ENCODE results near the gene ISX.

The ISX gene

GRCh38 chr22:35109616-35110015, 43.7 kb downstream of the ISX start:
- Histone ChIP-seq H3K27me3 (ENCODE audit: insufficient read depth, poor library complexity, severe bottlenecking) (peaks cover under 1% of the 10 kb centered on the region), H3K4me3 (replicated peaks; ENCODE audit: insufficient read depth, low read length) (no peak overlapping the region), H3K27ac (replicated peaks) (no peak overlapping the region)
- no peak for DNase-seq (ENCODE audit: low read depth in 1 of 2, low spot score in 1 of 2)
- TF ChIP-seq, protein P1, sequence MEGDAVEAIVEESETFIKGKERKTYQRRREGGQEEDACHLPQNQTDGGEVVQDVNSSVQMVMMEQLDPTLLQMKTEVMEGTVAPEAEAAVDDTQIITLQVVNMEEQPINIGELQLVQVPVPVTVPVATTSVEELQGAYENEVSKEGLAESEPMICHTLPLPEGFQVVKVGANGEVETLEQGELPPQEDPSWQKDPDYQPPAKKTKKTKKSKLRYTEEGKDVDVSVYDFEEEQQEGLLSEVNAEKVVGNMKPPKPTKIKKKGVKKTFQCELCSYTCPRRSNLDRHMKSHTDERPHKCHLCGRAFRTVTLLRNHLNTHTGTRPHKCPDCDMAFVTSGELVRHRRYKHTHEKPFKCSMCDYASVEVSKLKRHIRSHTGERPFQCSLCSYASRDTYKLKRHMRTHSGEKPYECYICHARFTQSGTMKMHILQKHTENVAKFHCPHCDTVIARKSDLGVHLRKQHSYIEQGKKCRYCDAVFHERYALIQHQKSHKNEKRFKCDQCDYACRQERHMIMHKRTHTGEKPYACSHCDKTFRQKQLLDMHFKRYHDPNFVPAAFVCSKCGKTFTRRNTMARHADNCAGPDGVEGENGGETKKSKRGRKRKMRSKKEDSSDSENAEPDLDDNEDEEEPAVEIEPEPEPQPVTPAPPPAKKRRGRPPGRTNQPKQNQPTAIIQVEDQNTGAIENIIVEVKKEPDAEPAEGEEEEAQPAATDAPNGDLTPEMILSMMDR (IDR thresholded peaks at IDR 0.05; ENCODE audit: insufficient read depth, low read length), result no peak
- TF ChIP-seq GABPA (IDR thresholded peaks at IDR 0.05; ENCODE audit: low read depth) (no peak), POLR2AphosphoS5 (IDR thresholded peaks at IDR 0.05; ENCODE audit: low read depth) (no peak), SPI1 (IDR thresholded peaks at IDR 0.05; ENCODE audit: borderline replicate concordance, low read depth) (no peak)
- TF ChIP-seq, protein P2, sequence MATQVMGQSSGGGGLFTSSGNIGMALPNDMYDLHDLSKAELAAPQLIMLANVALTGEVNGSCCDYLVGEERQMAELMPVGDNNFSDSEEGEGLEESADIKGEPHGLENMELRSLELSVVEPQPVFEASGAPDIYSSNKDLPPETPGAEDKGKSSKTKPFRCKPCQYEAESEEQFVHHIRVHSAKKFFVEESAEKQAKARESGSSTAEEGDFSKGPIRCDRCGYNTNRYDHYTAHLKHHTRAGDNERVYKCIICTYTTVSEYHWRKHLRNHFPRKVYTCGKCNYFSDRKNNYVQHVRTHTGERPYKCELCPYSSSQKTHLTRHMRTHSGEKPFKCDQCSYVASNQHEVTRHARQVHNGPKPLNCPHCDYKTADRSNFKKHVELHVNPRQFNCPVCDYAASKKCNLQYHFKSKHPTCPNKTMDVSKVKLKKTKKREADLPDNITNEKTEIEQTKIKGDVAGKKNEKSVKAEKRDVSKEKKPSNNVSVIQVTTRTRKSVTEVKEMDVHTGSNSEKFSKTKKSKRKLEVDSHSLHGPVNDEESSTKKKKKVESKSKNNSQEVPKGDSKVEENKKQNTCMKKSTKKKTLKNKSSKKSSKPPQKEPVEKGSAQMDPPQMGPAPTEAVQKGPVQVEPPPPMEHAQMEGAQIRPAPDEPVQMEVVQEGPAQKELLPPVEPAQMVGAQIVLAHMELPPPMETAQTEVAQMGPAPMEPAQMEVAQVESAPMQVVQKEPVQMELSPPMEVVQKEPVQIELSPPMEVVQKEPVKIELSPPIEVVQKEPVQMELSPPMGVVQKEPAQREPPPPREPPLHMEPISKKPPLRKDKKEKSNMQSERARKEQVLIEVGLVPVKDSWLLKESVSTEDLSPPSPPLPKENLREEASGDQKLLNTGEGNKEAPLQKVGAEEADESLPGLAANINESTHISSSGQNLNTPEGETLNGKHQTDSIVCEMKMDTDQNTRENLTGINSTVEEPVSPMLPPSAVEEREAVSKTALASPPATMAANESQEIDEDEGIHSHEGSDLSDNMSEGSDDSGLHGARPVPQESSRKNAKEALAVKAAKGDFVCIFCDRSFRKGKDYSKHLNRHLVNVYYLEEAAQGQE (IDR thresholded peaks at IDR 0.05; ENCODE audit: insufficient replicate concordance, low read depth), result no peak

DNA sequence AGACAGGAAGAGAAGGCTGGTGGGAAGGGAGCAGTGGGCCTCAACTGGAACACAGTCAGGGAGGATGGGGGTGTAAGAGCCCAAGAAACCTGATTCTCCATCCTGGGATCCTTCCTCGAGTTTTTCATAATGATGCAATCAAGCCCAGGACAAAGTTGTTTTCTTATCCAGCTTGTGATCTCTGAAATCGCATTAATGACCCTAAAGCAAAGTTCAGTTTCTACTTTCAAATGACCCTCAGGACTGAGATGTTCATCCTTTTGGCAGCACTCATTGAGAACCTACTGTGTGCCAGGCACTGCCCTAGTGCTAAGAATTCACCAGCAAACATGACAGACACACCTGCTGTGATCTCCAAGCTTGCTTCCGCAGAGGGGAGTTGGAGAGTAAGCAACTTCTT, 45.3 kb downstream of the ISX start:
- H3K4me3 ChIP-seq (replicated peaks; ENCODE audit: insufficient read depth, low read length), result no peak overlapping the region
- H3K27me3 ChIP-seq (ENCODE audit: insufficient read depth, poor library complexity, severe bottlenecking), result no peaks in the 10 kb centered on the region
- no peak for DNase-seq (ENCODE audit: low read depth in 1 of 2, low spot score in 1 of 2)
- H3K27ac ChIP-seq (replicated peaks), result no peak overlapping the region
- TF ChIP-seq, protein P2 (IDR thresholded peaks at IDR 0.05; ENCODE audit: insufficient replicate concordance, low read depth), result no peak

- no peaks in the 10 kb centered on the region for H3K27me3 ChIP-seq (ENCODE audit: insufficient read depth, poor library complexity, severe bottlenecking)
These were observed 47.4 kb downstream of the ISX start for GRCh38 chr22:35113341-35113740.

More at GRCh38 chr22:35113341-35113740, 47.4 kb downstream of the ISX start:
- no peak for DNase-seq (ENCODE audit: low read depth in 1 of 2, low spot score in 1 of 2)
- TF ChIP-seq SPI1 (IDR thresholded peaks at IDR 0.05; ENCODE audit: borderline replicate concordance, low read depth) (no peak), GABPA (IDR thresholded peaks at IDR 0.05; ENCODE audit: low read depth) (no peak), POLR2AphosphoS5 (IDR thresholded peaks at IDR 0.05; ENCODE audit: low read depth) (no peak)
- TF ChIP-seq, protein P1 (IDR thresholded peaks at IDR 0.05; ENCODE audit: insufficient read depth, low read length), result no peak
- TF ChIP-seq, protein P2 (IDR thresholded peaks at IDR 0.05; ENCODE audit: insufficient replicate concordance, low read depth), result no peak
- H3K27ac ChIP-seq (replicated peaks), result no peak overlapping the region
- no peak overlapping the region for H3K4me3 ChIP-seq (replicated peaks; ENCODE audit: insufficient read depth, low read length)

All from HL-60 (cell line).